Endothelial cell of hepatic sinusoid (primary cell): ENCODE results near the gene EIF6.
"Not testable (repeated sequence)": the region's sequence is repeated elsewhere in the genome, so short reads cannot be mapped to it uniquely, and the experiment has no call there.

ENCODE experiments used
- in situ Hi-C: cut with HindIII; loops from 2 replicates; pipeline ENCODE4 v1.10.0; 2017; ENCODE audit warnings: low sequenced_read_pairs

Gene EIF6

GRCh38 chr20:35284267-35284991, at the start of gene EIF6:
Gene EIF6, minus strand, starts transcription at chr20:35284772. Its CDS starts 285 bp downstream, at chr20:35284487.
- in situ Hi-C loops, result no loop called here

GRCh38 chr20:35333606-35334005, 49.0 kb upstream of the EIF6 start:
- in situ Hi-C loops, result no loop called here

- in situ Hi-C loops, result no loop called here
Observed at GRCh38 chr20:35332540-35333200, 48.1 kb upstream of the EIF6 start.

DNA sequence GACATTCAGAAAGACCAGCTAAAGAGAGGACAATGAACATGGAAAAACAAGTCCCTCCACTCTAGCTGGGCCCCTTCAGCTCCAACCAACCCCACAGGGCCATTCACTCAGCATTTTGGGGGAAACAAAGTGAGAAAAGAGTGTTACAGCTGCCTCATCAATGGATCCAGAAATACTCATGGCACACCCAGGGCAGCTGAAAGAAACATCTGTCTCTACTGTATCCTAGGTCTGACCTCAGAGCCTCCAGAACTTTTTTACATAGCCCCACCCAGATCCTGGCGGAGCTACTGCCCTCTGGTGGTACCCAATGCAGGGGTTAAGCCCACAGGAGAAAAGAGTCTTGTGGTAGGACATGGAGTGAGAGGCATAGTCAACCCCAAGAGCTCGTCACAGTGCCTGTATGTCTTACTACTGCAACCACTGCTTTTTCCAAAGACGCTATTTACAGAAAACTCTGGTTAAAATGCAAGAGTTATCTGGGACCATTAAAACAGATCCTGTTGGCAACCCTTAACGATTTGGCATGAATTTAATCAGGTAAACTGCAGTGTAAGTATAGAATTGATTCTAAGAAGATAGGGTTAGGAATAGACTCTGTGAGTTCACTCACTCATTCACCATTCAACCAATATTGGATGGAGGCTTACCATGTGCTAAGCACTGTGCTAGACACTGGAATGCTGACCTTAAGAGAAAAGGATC, 45.0 kb upstream of the EIF6 start:
- in situ Hi-C loops, result no loop called here

- in situ Hi-C loops, result no loop called here
Observed at GRCh38 chr20:35328689-35329088, 44.1 kb upstream of the EIF6 start.

DNA sequence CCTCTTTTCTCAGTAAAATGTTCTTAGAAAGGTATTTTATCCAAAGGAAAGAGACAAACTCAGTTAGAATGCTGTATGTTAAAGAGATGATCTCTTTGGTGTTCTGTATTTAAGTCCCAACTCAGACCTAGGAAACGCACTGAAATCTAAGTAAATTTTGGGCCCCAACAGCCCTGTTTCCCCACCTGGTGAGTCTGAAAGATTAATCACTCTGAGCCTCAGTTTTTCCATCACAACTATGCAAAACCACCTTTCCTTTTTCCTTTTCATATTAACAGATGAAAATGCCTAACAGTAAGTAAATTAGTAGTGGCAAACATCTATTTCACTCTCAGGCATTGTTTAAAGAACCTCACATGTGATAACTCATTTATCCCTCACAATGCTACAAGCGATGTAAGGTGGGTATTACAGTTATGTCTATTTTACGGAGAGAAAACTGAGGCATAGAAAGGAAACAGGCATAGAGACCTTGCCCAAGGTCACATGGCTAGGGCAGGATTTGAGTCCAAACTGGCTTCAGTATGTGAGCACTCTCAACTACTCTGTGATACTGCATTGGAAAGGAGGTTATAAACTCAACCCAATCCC, 43.6 kb upstream of the EIF6 start:
- in situ Hi-C loops, result no loop called here

- in situ Hi-C loops, result no loop called here
Observed at GRCh38 chr20:35327074-35327976, 42.8 kb upstream of the EIF6 start.

GRCh38 chr20:35326740-35327073, 42.1 kb upstream of the EIF6 start:
- in situ Hi-C loops, result no loop called here

DNA sequence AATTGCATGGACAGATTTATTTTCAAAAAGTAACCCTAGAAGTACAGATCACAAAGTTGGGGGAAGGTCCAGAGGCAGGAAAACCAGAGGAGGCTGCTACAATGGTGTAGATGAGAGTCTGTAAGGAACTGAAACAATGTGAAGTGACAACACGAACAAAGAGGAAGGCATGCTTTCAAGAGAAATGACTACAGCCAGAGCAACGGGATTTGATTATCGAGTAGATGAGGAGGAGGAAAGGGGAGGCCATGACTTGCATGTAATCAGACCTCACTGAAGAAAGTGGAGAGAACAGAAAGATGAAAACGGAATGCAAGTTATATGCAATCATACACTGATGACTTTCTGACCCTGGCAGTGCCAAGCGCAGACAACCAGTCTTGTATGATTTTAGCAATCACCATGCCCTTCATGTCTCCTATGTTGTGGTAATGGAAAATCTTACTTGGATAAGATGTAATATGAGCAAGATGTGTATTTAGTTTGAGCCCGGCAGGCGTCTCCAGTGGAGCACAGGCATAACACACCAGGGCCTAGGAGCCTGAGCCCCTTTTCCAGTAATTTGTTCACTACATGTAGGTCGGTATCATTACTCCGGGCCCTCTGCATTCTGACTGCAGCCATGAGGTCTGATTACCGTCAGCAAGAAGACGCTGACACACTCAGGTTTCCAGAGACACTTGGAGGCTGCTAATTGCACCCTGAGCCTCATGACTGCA, 41.6 kb upstream of the EIF6 start:
- in situ Hi-C loops, result no loop called here

DNA sequence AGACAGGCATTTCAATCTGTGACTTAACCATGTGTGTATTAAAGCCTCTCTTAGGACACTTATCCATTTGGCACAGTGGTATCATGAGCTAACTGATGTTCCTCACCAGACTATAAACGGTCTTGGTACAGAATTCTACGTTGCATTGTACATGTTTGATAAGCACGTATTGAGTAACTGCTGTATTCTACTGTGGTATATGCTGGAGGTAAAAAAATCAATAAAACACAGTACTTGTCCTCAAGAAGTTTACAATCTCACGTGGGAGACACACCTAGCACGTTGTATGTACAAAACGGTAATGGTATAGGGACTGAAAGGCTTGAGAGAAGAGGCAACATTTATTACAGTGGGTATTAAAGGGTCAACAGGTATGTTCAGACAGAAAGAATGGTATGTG, 40.8 kb upstream of the EIF6 start:
- in situ Hi-C loops, result no loop called here

- in situ Hi-C loops, result no loop called here
Observed at GRCh38 chr20:35320396-35321126, 36.0 kb upstream of the EIF6 start.

GRCh38 chr20:35319871-35320197, 35.3 kb upstream of the EIF6 start:
- in situ Hi-C loops, result no loop called here

DNA sequence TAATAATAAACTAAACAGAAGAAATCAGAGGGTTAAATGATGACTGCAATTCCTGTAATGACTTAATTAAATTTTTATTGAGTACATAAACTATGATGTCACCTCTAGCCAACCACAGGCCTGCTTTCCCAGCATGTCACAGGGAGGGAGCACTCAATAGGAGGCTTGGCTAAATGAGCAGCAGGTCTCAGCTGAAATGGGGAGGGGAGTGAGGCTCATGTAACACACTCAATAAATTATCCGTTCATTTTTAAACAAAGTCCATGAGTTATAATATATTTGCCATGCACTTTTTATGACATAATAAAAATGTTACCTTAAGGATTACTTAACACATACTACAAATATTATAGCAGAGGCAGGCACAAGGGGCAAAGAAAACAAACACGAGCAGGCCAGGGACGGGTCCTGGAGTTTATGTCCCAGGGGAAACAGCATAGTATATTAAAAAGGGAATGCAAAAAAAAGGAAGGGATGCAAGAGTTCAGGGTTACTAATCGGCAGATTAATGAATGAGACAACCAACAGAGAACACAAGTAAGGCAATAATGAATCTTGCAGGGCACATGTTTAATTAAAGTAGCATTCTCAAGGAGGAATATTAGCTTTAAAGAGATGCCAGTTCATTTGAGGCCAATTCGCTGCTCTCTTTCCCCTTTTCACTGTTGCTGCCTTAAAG, 34.8 kb upstream of the EIF6 start:
- in situ Hi-C loops, result no loop called here

- in situ Hi-C loops, result no loop called here
Observed at GRCh38 chr20:35318502-35319157, 34.1 kb upstream of the EIF6 start.

DNA sequence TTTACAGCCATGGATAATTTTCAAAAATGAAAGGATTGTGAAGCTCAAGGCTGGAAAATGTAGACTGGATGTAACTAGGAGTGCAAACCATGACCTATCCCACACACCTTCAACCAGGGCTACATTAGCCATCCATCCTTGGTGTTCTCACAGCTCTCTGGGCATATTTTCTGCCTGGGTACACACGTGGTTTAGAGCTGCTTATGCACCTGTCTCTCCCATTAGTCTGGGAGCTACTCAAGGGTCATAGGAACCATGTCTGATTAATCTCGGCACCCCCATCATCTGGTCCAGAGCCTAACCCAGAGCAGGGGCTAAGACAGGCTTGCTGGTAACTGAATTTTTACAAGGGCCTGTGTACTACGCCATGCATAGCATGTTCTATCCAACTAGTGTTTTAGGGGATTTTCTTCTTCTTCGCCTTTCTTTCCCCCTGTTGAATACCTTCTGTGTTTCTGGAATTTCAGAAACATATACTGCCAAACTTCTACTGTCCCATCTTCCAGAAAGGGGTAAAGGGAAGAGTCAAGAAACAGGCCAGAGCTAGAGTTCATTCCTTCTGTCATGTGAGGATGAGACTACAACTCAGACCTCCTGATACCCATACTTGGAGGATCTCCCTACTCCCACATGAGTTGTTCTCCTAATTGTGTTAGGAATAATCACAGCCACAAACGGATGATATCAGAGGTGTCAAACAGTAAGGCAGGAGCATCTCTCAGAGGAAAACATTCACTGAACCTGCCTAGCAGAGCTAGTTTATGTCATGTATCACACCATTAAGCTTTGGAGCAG, 33.0 kb upstream of the EIF6 start:
- in situ Hi-C loops, result no loop called here

GRCh38 chr20:35316086-35316485, 31.5 kb upstream of the EIF6 start:
- in situ Hi-C loops, result no loop called here

DNA sequence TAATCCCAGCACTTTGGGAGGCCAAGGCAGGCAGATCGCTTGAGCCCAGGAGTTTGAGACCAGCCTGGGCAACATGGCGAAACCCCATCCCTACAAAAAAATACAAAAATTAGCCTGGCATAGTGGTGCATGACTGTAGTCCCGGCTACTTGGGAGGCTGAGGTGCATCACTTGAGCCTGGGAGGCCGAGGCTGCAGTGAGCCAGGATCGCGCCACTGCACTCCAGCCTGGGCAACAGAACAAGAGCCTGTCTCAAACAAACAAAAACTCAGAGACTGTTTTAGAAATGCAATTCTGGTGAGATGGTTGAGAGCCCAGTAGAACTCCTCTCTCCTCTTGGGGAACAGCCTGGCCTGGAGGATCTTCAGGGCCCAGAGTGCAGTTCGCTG, 31.1 kb upstream of the EIF6 start:
- in situ Hi-C loops, result not testable (repeated sequence)
